Hepatocyte (in vitro differentiated cells): ENCODE data around the gene CCR5. TPM values are rescaled to one million over a fixed set of nuclear protein-coding genes. Genes with fewer than 3 reads are reported as not detected.
"Not testable (repeated sequence)": the region's sequence is repeated elsewhere in the genome, so short reads cannot be mapped to it uniquely, and the experiment has no call there.

Source experiments
- DNase-seq: peaks from one replicate; pipeline ENCODE4 v3.0.0-alpha.2; 2016; ENCODE audit warnings: low spot score
- H2AFZ ChIP-seq: fragments of 200-600 bp; sonication (generic); 2 replicates; pipeline ENCODE4 v1.6.0; 2016; ENCODE audit warnings: antibody characterized with exemption, mild to moderate bottlenecking
- H3K27ac ChIP-seq: fragments of 200-600 bp; sonication (generic); 2 replicates; pipeline ENCODE4 v1.5.1; 2016; ENCODE audit warnings: mild to moderate bottlenecking
- H3K27me3 ChIP-seq: fragments of 200-600 bp; sonication (generic); 2 replicates; pipeline ENCODE4 v1.6.1; 2016
- H3K36me3 ChIP-seq: fragments of 200-600 bp; sonication (generic); replicated peaks from 2 replicates; pipeline ENCODE4 v1.5.1; 2016; ENCODE audit warnings: low read depth; ENCODE audit not compliant: insufficient read depth
- H3K4me1 ChIP-seq: fragments of 200-600 bp; sonication (generic); 2 replicates; pipeline ENCODE4 v1.5.1; 2016; ENCODE audit warnings: mild to moderate bottlenecking, moderate library complexity; ENCODE audit not compliant: insufficient read depth
- H3K4me2 ChIP-seq: fragments of 200-600 bp; sonication (generic); 2 replicates; pipeline ENCODE4 v1.6.0; 2016
- H3K4me3 ChIP-seq: fragments of 200-600 bp; sonication (generic); 2 replicates; pipeline ENCODE4 v1.5.1; 2016; ENCODE audit warnings: mild to moderate bottlenecking
- H3K79me2 ChIP-seq: fragments of 200-600 bp; sonication (generic); 2 replicates; pipeline ENCODE4 v1.6.0; 2017; ENCODE audit warnings: mild to moderate bottlenecking
- H3K9me2 ChIP-seq: fragments of 200-600 bp; sonication (generic); replicated peaks from 2 replicates; pipeline ENCODE4 v1.6.0; 2017; ENCODE audit warnings: mild to moderate bottlenecking; ENCODE audit not compliant: insufficient read depth
- H3K9me3 ChIP-seq: fragments of 200-600 bp; sonication (generic); 2 replicates; pipeline ENCODE4 v1.5.1; 2016; ENCODE audit warnings: low read depth, mild to moderate bottlenecking
- H4K20me1 ChIP-seq: fragments of 200-600 bp; sonication (generic); 2 replicates; pipeline ENCODE4 v1.6.0; 2016; ENCODE audit warnings: mild to moderate bottlenecking; ENCODE audit not compliant: insufficient read depth, poor library complexity, severe bottlenecking
- CTCF ChIP-seq: fragments of 200-600 bp; sonication (generic); IDR thresholded peaks from 2 replicates; pipeline ENCODE4 v1.5.1; 2016; ENCODE audit warnings: antibody characterized with exemption, mild to moderate bottlenecking; ENCODE audit not compliant: poor library complexity
- EZH2 ChIP-seq: fragments of 200-600 bp; sonication (generic); IDR thresholded peaks from 2 replicates; pipeline ENCODE4 v1.6.1; 2016; ENCODE audit warnings: antibody characterized with exemption, mild to moderate bottlenecking, borderline replicate concordance
- EZH2phosphoT487 ChIP-seq: fragments of 200-600 bp; sonication (generic); IDR thresholded peaks from one replicate; pipeline ENCODE4 v1.6.1; 2018; ENCODE audit warnings: antibody characterized with exemption, mild to moderate bottlenecking, low read depth, moderate library complexity; ENCODE audit not compliant: unreplicated experiment, severe bottlenecking
- WGBS: methylation state at CpG from one replicate; pipeline ENCODE4 v1.1.6; 2016; ENCODE audit warnings: low lambda C conversion rate; ENCODE audit errors: missing lambda C conversion rate; 5-methylcytosine and 5-hydroxymethylcytosine counted together
- polyA plus RNA-seq: library from polyadenylated mRNA; unstranded; fragments of >200 nt; fragmentation: Nextera tagmentation; extraction: Ambion mirVana; gene quantifications from 2 replicates; pipeline ENCODE4 v1.2.1, GENCODE V29; 2016
- total RNA-seq: library from RNA; depleted of rRNA; stranded (reverse); fragments of >200 nt; gene quantifications from 2 replicates; pipeline ENCODE4 v1.2.3, GENCODE V29; 2014

CCR5 gene
- total and polyA plus RNA-seq, 2 experiments from 2014 or later: 0.07 TPM; not detected in 1

- Histone ChIP-seq H3K4me2 (no peak overlapping the region), H3K27ac (no peak overlapping the region), H3K4me3 (no peak overlapping the region), H3K9me2 (no peaks in the 10 kb centered on the region), H4K20me1 (no peaks in the 10 kb centered on the region), H3K79me2 (no peaks in the 10 kb centered on the region), H3K27me3 (no peaks in the 10 kb centered on the region), H3K4me1 (no peaks in the 10 kb centered on the region), H3K9me3 (no peaks in the 10 kb centered on the region), H2AFZ (no peak overlapping the region), H3K36me3 (no peaks in the 10 kb centered on the region)
- TF ChIP-seq EZH2phosphoT487 (no peak), EZH2 (no peak), CTCF (no peak)
- DNase-seq: no peak
- WGBS: 72% methylated on average over 1 of the region's 1 CpG
Observed at GRCh38 chr3:46325645-46326300, 45.0 kb upstream of the CCR5 start.

DNA sequence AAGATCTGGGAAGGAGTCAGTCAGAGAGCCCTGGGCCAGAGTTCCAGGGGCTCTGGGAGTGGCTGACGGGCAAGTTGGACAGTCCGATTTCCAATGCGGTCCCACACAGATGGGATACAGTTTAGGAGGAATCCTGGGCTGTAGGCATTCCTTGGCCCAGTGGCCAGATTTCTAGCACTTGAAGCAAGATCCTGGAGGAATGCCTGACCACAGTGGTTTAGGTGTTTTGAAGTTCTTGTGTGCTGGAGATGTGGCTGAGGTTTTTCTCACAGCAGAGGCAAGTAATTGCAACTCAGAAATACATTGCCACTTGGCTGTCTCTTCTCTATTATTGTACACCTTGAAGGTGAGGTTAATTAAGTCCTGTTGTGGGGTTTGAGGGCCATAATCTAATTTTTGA lies 40.1 kb upstream of the CCR5 start:
- not testable (repeated sequence) for H4K20me1 ChIP-seq, H3K4me3 ChIP-seq, H3K27ac ChIP-seq, H2AFZ ChIP-seq, H3K27me3 ChIP-seq, H3K9me3 ChIP-seq, H3K4me2 ChIP-seq, H3K9me2 ChIP-seq, DNase-seq, H3K4me1 ChIP-seq, H3K79me2 ChIP-seq, H3K36me3 ChIP-seq
- 93% methylated on average over 3 of the region's 3 CpGs for WGBS

GRCh38 chr3:46334741-46335478 lies 35.8 kb upstream of the CCR5 start:
- DNase-seq: peak; percentile 49
- Histone ChIP-seq H2AFZ (no peak overlapping the region), H3K4me3 (no peak overlapping the region), H3K9me3 (no peaks in the 10 kb centered on the region), H3K27me3 (no peaks in the 10 kb centered on the region), H3K9me2 (no peaks in the 10 kb centered on the region), H3K4me2 (peak overlapping the region; percentile 61), H3K79me2 (no peaks in the 10 kb centered on the region), H4K20me1 (no peaks in the 10 kb centered on the region), H3K36me3 (no peaks in the 10 kb centered on the region), H3K27ac (peak overlapping the region; percentile 85), H3K4me1 (peaks cover 7% of the 10 kb centered on the region)
- 34% methylated on average over 4 of the region's 4 CpGs for WGBS
- TF ChIP-seq EZH2phosphoT487 (no peak), CTCF (no peak), EZH2 (no peak)

DNA sequence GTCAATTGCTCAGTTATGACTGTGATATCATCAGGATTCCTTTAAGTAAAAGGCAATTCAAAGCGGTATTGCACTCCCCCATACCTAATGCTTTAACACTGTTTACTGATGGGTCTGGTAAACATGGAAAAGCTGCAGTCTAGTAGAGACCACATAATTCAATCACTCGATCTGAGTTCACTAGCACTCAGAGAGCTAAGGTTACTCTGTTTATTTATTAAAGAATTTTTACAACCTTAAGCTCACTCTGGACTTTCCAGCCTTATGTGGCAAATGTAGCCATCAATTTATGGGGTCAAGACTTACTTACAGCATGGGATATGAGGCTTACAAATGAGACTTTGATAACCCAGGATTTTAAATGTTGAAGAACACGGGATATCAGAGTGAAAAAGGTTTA lies 35.2 kb upstream of the CCR5 start:
- peak overlapping the region; percentile 85 for H3K27ac ChIP-seq

More for the DNA sequence above, 35.2 kb upstream of the CCR5 start:
- H2AFZ ChIP-seq: no peak overlapping the region
- no peak overlapping the region for H3K4me3 ChIP-seq
- no peaks in the 10 kb centered on the region for H3K79me2 ChIP-seq
- H3K27me3 ChIP-seq: no peaks in the 10 kb centered on the region
- DNase-seq: peak; percentile 21
- peak overlapping the region; percentile 61 for H3K4me2 ChIP-seq
- H4K20me1 ChIP-seq: no peaks in the 10 kb centered on the region
- H3K9me3 ChIP-seq: no peaks in the 10 kb centered on the region
- peaks cover 7% of the 10 kb centered on the region for H3K4me1 ChIP-seq
- WGBS: 45% methylated on average over 3 of the region's 3 CpGs
- no peaks in the 10 kb centered on the region for H3K36me3 ChIP-seq
- H3K9me2 ChIP-seq: no peaks in the 10 kb centered on the region
- no peak for TF ChIP-seq EZH2phosphoT487
- no peak for TF ChIP-seq CTCF
- TF ChIP-seq EZH2: no peak
